Measurements from ENCODE around the gene HNRNPC. TPM values are rescaled to one million over a fixed set of nuclear protein-coding genes. Genes with fewer than 3 reads are reported as not detected.

HNRNPC gene
- total RNA-seq, 1 experiment from 2014 or later = 1,062 TPM

- Histone ChIP-seq H4K8ac (replicated peaks; ENCODE audit: insufficient read length, low read depth, low read length) (no peak overlapping the region), H3K79me1 (ENCODE audit: insufficient read depth, low read depth, low read length, poor library complexity, severe bottlenecking) (peaks cover 6% of the 10 kb centered on the region), H3K9ac (ENCODE audit: extremely low read depth, insufficient read length, low read length) (no peak overlapping the region), H3K56ac (ENCODE audit: insufficient read length, low read depth, low read length) (no peak overlapping the region), H3K79me2 (ENCODE audit: insufficient read depth, low read length) (peaks cover 14% of the 10 kb centered on the region; the same call in 1 of the 2 replicates), H3K4ac (ENCODE audit: low read depth, low read length) (no peak overlapping the region), H4K91ac (ENCODE audit: insufficient read length, low read depth, low read length) (no peak overlapping the region), H3K14ac (ENCODE audit: insufficient read depth, low read length) (no peak overlapping the region), H3K27me3 (ENCODE audit: insufficient read depth, low read length) (no peaks in the 10 kb centered on the region), H3K27ac (ENCODE audit: insufficient read length, low read depth, low read length) (no peak overlapping the region), H2BK20ac (ENCODE audit: low read depth, low read length, poor library complexity, severe bottlenecking) (no peak overlapping the region), H3K4me2 (ENCODE audit: insufficient read depth, insufficient read length, low read length) (no peak overlapping the region), H2BK15ac (ENCODE audit: low read depth, low read length) (no peak overlapping the region), H3T11ph (ENCODE audit: low read length) (no peak overlapping the region), H3K23ac (ENCODE audit: insufficient read length, low read depth, low read length) (no peak overlapping the region), H2AFZ (ENCODE audit: low read length) (no peak overlapping the region), H3K18ac (ENCODE audit: insufficient read length, low read depth, low read length) (no peak overlapping the region), H4K5ac (ENCODE audit: insufficient read length, low read depth, low read length) (no peak overlapping the region), H2BK12ac (ENCODE audit: insufficient read length, low read depth, low read length) (no peak overlapping the region), H2BK5ac (ENCODE audit: insufficient read length, low read length) (no peak overlapping the region), H3K4me1 (ENCODE audit: insufficient read depth, low read length) (no peaks in the 10 kb centered on the region; the same call in 1 of the 2 replicates), H4K20me1 (ENCODE audit: control insufficient read depth, insufficient read depth, insufficient read length) (no peaks in the 10 kb centered on the region), H3K23me2 (ENCODE audit: insufficient read length, low read depth, low read length, poor library complexity, severe bottlenecking) (no peaks in the 10 kb centered on the region), H3K9me3 (ENCODE audit: control insufficient read depth, low read depth, low read length) (no peaks in the 10 kb centered on the region), H2BK120ac (ENCODE audit: low read depth, low read length, poor library complexity, severe bottlenecking) (no peak overlapping the region), H2AK5ac (ENCODE audit: insufficient read length, low read length) (no peak overlapping the region)
- H3K9me3 Mint-ChIP-seq = no peaks in the 10 kb centered on the region
- no peak overlapping the region for H3K4me3 Mint-ChIP-seq
- no peak for DNase-seq
- WGBS (ENCODE audit: extremely low coverage, insufficient read length, low lambda C conversion rate) = no CpG with 5 or more reads among the region's 4 CpGs
- no peak for TF ChIP-seq CTCF (conservative IDR thresholded peaks at IDR 0.05)
- H3K4me1 Mint-ChIP-seq = peaks cover 31 to 56% of the 10 kb centered on the region in 2 experiments
- peak overlapping the region; percentile 33 to 91 (median 39); a peak in 3 of 7 replicates for H3K27ac Mint-ChIP-seq
- no peaks in the 10 kb centered on the region for H3K27me3 Mint-ChIP-seq (ENCODE audit: low read depth)
- H3K36me3 Mint-ChIP-seq (ENCODE audit: insufficient read depth in 1 of 3, low read depth in 3 of 3) = peaks cover 56 to 96% (median 83%) of the 10 kb centered on the region in 3 experiments
These were observed 53.4 kb downstream of the HNRNPC start for GRCh38 chr14:21215879-21216251.

Data from H9 (cell line).